Stimulated activated CD8-positive, alpha-beta memory T cell treated with anti-CD3 and anti-CD28 coated beads, Interleukin-2, amount 100 ng/mL, for 1 hour (primary cell): Measurements from ENCODE around the gene RNF19B.

Experiments used
- DNase-seq, 2 donors: peaks; one replicate each; pipeline ENCODE4 v3.0.0-alpha.2; 2020; ENCODE audit warnings: low read depth in 2 of 2

Gene RNF19B

DNA sequence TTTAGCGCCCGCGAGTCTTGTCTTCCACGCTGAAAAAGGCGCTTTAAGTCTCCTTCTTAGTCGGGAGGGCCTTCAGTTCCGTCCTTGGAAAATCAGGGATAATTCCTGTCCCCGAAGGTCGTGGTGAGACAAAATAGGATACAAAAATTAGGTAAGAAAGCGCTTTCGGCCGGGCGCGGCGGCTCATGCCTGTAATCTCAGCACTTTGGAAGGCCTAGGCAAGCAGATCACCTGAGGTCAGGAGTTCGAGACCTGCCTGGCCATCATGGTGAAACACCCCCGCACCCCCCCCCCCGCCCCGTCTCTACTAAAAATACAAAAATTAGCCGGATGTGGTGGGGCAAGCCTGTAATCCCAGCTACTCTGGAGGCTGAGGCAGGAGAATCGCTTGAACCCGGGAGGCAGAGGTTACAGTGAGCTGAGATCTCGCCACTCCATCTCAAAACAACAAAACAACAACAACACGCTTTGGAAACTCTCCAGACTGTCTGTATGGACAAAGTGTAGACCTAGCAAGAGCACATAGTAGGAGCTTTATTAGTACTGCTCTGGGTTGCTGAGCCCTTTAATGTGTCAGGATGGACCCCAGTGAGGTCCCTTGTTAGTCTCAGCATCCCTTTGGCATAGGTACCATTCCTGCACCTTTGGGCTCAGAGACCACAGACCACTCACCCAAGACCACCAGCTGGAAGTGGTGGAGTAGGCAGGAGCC lies 62.6 kb downstream of the RNF19B start:
- no peak for DNase-seq

DNA sequence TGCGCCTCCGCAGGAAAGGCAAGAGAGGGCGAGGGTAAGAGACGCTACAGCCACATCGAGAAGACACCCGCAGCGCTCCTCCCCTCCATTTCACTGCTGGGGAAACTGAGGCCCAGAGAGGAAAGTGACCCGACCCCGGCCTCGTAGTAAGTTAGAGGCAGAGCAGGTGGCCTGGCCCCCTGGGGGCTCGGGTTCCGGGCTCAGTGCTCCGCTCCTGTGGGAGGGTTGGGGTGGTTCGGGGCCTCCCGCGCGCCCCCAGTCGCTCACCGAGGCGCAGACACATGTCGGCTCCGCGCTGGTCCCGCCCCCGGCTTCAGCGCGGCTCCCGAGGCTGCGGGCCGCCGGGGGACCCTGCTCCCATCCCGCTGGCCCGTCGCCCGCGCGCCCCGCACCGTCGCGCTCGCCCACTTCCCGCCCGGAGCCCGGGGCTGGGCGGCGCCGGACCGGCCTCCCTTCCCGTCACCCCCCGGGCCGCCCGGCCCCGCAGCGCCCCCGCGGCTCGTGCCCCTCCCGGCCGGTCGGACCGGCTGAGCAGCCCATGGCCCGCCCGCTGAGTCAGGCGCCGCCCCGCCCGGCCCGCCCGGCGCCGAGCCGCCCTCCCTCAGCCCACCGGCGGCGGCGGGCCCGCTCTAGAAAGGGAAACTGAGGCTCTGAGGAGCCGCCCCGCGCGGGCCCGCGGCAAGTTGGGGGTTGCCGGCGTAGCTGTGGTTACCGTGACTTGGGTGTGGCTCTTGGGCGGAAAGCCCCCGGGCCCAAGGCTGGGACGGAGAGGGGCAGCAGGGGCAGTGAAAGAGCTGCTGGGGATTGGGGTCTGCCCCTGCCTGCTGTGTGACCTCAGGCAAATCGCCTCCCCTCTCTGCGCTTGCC lies 63.4 kb downstream of the RNF19B start, which contains the start of gene TMEM54:
Gene TMEM54 (minus strand): TSS at position 434 of the 867 bp plus-strand sequence. CDS start 151 bp downstream, at position 283.
- DNase-seq, result no peak

DNA sequence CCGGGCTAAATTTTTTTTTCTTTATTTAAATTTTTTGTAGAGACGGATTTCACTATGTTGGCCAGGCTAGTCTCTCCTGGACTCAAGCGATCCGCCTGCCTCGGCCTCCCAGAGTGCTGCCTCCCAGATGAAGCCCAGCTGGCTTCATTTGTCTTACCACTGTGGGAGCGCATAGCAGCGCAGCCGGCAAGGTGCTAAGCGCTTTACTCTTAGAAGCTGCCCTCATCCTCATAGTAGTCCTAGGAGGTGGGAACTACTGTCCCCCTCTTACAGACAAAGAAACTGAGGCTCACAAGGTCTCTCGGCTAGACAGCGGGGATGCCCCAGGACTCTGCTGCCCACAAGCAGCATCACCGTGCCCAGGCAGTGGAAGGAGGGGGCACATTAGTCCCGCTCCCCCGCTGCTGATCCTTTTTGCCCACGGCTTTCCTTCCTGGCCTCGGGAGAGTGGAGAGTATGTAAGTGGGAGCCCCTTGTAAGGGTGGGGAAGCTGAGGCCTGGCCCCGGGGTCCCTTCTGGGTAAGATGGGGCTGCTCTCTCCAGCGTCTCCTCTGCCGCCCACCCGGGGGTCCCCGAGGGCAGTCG lies 64.1 kb downstream of the RNF19B start:
- DNase-seq, result no peak

DNA sequence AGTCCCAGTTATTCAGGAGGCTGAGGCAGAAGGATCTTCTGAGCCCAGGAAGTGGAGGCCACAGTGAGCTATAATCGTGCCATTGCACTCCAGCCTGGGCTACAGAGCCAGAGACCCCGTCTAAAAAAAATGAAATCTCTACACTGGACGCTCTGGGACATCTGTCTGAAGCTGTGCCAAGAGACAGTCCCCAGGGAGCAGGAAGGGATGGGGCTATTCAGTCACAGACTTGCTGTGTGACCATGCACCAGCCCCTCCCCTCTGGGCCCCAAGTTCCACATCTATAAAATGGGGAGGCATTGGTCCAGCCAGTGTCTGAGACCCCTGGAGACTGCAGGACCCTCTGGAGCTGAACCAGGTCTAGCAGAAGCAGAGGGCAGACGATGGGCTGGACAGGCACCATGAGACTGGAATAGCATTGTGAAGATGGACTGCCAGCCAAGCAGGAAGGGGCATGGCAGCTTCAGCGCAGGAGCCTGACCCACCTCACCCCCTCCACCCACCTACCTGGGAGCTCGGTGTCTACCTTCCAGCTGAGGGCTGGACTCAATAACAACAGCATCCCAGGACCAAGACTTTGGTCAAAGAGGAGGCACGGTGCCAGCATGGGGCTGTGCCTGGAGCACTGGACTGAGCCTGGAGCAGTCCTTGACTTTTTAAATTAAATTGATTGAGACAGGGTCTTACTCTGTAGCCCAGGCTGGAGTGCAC lies 64.9 kb downstream of the RNF19B start:
- no peak for DNase-seq

DNA sequence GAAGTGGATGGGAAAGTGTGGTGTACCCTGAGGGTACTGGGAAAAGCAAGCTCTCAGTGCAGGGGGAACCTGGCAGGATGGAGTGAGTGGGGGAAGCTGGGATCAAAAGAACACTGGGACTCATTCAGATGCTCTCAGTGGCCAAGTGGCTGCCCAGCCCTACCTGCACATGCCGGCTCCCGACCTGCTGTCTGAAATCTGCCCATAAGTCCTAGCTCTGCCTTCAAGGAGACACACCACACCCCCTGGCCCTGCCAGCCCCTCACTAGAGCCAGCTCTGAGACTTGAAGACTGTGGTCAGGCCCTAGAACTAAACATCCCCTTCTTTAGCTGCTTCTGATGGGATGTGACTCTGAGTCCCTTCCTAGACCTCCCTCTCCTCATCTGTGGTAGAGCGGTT lies 65.7 kb downstream of the RNF19B start:
- no peak for DNase-seq

DNA sequence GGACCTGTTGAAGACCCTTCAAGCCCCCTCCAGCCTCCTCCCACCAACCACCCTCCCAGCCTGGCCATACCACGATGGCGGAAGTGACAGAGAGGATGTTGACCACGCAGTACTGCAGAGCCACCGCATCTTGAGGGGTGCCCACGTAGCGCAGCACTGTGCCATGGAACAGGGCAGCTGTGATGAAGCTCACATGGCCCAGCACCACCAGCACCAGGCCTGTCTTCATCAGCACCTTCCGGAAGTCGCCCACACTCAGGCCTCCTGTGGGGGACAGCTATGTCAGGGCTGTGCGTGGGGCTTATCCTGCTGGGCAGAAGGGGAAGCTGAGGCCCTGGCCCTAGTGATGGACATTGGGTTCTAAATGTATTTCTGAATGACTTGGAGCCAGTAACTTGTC lies 66.6 kb downstream of the RNF19B start:
- no peak for DNase-seq

DNA sequence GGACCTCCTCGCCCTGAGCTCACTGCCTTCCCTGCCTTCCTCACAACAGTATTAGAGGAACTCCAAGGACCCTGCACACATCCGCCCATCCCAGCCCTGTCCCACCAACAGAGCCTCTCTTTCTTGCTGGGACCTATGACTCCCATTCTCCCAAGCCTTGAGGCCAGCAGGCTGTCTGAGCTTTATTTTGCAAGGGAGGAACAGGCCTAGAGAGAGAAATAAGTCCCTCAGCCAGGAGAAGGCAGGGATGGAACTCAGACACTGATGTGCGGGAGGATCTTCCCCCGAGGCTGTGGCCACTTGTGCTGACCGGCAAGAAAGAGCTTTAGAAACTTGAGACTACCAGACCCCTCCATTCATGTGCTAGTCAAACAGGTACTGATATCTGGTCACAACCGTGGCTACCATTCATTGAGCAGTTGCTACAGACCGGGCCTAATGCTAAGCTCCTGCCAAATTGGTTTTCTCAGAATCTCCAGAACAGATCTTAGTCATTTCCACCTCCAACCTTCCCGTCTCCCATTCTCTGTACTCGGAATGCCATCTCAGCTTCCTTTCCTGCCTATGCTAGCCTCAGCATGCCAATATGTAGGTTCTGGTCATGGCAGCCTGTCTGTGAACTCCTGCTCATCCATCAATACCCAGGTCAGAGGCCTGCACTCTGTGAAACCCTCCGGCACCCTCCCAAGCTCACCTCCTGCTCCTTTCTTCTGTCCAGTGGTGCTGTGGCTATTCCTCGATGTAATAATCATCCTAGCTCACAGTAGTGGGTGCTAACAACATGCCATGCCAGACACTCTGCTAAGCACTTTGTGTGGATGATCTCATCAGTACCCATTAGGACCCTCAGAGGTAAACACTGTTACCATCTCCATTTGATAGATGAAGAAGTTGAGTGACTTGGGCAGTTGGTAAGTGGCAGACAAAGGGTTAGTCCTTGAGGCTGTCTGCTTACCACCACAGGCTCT lies 67.2 kb downstream of the RNF19B start:
- no peak for DNase-seq

DNA sequence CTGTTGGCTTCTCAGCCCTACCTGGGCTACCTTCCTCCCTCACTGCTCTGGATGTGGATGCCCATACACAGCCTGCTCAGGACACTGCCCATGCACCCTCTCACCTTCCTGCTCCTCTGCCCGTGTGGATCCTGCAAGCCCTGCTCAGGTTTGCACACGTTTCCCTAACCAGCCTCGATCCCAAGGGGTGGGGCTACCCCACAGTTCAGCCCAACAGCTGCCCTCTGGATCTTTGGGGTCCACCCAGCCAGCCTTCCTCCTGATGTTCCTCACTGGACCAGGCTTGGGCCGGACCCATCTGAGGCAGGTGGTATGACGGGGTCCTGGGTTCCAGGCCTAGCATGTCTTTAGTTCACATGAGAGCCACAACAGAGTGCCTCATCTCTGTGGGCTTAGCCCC lies 68.2 kb downstream of the RNF19B start:
- DNase-seq, result no peak

DNA sequence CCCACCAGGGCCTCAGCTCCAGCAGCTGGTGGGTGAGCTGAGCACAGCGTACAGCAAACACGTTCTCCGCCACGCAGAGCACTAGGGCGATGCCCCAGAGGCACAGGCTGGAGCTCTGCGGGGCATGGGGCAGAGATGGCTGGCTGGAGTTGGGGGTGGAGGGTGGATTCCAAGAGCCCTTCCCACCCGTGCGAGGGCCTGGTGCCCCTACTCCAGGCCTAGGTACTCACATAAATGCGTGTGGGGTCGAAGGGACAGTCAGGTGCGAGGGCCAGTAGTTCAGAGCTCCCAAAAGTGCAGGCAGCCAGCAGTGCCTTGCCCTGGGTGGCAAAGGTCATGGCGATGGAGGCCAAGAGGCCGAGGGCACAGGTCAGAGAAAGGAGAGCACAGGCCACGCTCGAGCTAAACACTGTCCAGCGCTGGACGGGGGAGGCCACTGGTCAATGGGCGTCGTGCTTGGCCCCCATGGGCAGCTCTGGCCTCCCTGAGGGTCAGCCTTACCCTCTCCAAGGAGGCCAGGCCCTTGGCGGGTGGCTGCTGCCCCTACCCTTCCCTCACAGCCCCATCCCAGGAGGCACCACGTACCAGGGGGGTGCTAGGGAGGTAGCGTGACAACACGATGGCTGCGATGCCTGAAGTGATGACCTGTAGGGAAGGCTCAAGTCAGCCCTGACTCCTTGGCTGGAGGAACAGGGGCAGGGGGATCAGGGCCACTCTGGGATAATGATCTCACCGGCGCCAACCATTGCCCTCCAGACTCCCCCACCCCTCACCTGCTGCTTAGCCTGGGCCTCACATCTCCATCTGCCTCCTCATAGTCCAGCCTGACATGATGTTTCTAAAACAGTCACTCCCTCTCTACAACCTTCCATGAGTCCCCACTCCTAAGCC lies 69.0 kb downstream of the RNF19B start:
- no peak for DNase-seq

DNA sequence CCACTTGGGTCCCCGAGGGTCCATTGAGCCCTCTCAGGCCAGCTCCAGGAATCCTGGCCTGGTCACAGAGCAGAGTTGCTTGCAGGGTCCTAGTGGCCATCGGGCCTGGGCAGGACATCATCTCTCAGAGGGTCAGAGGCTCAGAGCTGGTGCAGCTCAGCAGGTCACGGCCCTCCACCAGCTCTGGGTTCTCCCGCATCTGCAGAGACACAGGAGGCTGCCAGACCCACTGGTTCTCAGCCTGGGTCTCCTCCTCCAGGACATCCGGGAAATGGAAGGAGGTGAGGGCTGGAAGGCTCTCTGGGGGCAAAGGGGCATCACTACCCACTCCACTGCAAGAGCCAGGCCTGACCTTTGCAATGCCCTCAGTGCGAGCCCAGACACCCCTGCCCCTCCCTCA lies 69.9 kb downstream of the RNF19B start:
- no peak for DNase-seq

DNA sequence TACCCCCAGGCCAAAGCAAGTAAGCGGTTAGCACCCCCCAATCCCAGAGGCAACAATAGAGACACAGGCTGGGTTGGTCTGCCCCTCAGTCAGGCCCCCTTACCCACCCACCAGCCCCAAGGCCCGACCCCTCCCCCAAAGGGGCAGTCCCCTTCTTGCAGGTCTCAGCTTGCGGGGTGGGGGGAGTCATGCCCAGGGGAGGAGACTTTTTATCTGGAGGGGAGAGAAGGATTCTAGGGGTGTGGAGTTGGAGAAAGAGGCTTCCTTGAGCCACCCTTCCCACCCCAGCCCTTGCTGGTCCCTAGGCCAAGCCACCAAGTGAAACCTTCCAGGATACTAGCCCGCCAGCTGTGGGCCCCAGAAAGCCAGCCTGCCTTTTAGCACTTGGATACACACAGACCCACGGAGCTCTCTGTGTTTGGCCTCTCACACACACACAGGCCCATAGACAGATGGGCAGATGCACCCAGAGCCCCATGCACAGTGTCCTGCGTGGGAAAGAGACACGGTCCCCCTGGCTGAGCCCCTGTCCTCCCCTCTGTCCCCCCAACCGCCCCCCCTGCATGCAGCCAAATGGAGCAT lies 70.5 kb downstream of the RNF19B start:
- no peak for DNase-seq

DNA sequence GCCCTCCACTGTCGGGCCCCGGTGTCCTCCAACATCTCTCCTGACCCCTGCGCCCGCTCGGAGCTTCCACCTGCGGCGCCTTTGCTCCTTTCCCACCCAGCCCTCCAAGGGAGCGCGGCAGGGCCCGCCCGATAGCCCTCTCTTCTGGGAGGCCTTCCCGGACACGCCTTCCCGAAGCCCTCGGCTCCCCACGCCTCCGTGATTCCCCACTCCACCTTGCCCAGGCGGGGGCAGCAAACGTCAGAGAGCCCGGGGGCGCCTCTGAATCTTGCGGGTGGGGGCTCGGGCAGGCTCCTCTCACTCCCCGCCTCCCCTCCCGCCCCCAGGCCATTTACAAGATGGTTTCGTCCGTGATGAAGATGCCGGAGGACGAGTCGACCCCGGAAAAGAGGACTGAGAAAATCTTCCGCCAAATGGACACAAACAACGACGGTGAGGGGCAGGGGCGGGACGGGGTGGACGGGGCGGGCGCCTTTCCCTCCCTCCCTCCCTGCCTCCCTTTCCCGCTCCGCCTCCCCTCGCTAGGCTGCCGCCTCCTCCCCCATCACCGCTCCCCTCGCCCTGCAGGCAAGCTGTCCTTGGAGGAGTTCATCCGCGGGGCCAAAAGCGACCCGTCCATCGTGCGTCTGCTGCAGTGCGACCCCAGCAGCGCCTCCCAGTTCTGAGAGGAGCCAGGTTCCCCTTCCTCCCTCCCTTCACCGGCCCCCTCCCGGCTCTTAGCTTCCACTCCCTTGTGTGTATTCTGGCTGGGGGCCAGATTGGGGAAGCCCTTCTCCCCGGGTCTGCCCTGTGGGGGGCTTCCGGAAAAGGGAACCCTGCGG lies 71.2 kb downstream of the RNF19B start:
- DNase-seq, result no peak

DNA sequence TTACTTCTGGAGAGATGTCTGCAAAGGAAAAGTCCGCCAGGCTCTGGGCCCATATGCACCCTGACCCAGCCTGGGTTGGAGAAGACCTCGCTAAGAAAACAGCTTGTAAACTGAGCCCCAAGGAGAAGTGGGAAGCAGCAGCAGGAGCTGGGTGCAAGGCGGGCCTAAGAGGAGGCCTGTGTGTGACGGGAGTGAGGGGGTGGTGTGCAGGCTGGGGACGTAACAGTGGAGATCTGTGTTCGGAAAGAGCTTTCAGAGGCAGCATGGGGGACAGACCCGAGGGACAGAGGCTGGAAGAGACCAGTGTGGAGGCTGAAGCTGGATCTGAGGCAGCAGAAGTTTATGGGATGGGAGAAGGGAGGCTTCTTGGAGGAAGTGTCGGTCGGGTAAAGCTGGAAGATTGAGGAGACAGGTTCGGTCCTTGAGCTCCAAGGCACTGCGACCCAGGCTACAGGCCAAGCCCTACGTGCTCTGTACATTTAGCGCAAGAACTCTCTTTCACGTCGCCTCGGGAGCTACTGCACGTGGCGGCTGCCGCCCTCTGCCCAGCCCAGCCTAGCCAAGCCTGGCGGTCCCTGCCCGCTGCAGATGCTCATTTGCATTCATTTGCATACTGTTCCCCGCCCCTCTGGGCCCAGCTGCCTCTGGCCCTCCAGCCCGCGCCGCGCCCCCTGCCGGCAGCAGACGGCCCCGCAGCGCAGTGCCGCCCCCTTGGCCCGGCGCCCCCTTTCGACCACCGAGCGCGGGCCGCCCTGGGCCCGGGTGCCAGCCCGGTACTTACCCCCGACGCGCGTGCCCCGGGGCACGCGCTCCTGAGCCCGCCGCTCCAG lies 72.0 kb downstream of the RNF19B start:
- DNase-seq, result no peak

DNA sequence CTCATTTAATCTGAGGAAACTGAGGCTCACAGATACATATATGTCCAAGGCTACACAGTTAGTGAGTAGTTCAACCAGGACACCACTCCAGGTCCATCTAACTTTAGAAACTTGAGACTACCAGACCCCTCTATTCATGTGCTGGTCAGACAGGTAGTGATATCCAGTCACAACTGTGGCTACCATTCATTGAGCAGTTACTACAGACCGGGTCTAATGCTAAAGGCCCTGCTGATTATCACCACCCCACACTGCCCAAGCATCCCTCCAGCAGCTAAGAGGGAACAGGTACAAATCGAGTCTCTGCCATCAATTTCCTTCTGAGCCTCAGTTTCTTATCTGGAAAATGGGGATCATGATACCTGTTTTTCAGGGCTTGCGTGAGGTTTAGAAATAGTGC lies 73.0 kb downstream of the RNF19B start:
- DNase-seq, result no peak

DNA sequence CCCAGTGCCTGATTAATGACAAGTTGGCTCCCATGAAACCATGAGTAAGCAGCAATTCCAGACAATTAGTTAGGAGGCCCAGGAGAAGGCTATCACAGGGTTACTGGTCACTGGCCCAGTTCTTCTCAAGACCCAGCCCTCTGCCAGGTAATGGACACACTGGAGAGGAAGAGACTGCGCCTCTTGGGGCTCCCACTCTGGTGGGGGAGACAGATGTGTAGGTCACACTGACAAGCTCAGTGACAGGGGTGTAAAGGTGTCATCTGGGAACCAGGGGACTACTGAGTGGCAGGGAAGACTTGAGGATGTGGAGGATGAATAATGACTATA lies 73.4 kb downstream of the RNF19B start:
- no peak for DNase-seq

DNA sequence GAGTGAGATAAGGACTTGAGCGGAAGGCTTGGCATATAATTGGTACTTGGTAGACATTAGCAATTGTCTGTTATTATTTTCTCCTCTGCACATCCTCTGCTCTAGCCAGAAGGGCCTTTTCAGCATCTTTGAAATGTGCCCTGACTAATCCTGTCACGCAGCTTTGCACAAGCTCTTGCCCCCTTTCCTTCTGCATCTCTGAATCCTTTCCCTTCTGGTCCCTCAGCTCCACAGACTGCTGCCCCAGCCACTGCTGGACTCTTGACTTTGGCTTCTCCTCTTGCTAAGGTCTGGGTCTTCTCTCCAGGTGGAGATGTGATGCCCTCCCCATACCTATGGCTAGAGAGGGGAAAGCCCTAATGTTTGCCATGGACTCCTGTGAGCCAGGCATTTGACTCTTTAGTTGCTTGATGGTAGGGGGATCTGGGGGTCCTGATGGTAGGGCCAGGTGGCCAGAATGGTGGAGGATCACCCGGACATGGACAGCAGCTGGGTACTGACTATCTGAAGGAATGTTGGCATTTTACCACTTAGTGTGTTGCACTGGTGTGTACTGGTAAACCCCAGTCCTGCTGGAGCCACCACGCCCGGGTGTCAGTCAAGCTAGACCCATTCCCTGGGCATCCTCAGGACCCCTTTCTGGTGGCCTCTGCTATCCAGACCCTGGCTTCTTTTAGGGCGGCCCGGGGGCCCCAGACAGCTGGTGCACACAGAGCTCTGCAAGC lies 73.9 kb downstream of the RNF19B start:
- DNase-seq, result no peak

DNA sequence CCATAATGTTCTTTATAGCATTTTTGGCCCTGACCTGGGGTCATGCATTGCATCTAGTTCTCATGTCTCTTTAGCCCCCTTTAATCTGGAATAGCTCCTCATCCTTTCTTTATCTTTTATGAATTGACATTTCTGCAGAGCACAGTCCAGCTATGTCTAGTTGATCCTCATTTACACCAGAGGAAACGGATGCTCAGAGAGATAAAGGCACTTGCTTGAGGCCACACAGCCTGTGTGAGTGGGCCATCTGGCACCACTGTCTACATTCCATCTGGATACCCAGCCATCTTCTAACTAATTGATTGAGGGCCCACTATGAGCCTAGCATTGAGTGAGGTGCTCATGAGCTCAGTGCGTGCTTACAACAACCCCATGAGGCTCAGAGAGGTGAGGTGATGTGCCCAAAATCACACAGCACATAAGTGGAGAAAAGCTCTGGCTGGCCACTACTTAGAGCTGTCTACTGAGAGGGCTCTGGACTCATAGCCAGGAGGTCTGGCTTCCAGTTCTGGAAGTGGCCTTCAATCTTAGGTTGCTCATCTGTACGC lies 74.8 kb downstream of the RNF19B start:
- DNase-seq, result no peak
